MM.1S (cell line): ENCODE results near the gene MLPH.

Source experiments
- DNase-seq: peaks from one replicate; pipeline ENCODE4 v3.0.0-alpha.2; 2015
- H2AFZ ChIP-seq: fragments of 300-600 bp; sonication (generic); 2 replicates; pipeline ENCODE4 v1.6.0; 2016; ENCODE audit warnings: antibody characterized with exemption, low read length
- H3F3A ChIP-seq: fragments of 300-600 bp; sonication (generic); 2 replicates; pipeline ENCODE4 v1.6.1; 2016; ENCODE audit warnings: mild to moderate bottlenecking, antibody characterized with exemption, low read length, moderate library complexity, mixed read lengths; ENCODE audit not compliant: insufficient read depth
- H3K27ac ChIP-seq: fragments of 300-600 bp; sonication (generic); 2 replicates; pipeline ENCODE4 v1.5.1; 2016; ENCODE audit warnings: mild to moderate bottlenecking, low read length
- H3K27me3 ChIP-seq: fragments of 300-600 bp; sonication (generic); replicated peaks from 2 replicates; pipeline ENCODE4 v1.6.0; 2016; ENCODE audit warnings: low read length; ENCODE audit not compliant: insufficient read depth
- H3K36me3 ChIP-seq: fragments of 300-600 bp; sonication (generic); replicated peaks from 2 replicates; pipeline ENCODE4 v1.6.1; 2016; ENCODE audit warnings: mild to moderate bottlenecking, low read length, mixed read lengths; ENCODE audit not compliant: insufficient read depth
- H3K4me1 ChIP-seq: fragments of 300-600 bp; sonication (generic); 2 replicates; pipeline ENCODE4 v1.6.1; 2016; ENCODE audit warnings: low read length, mixed read lengths
- H3K4me2 ChIP-seq: fragments of 300-600 bp; sonication (generic); 2 replicates; pipeline ENCODE4 v1.6.0; 2016; ENCODE audit warnings: low read depth, low read length
- H3K4me3 ChIP-seq: fragments of 300-600 bp; sonication (generic); 2 replicates; pipeline ENCODE4 v1.5.1; 2016; ENCODE audit warnings: low read length, mixed read lengths
- H3K79me2 ChIP-seq: fragments of 300-600 bp; sonication (generic); 2 replicates; pipeline ENCODE4 v1.6.1; 2016; ENCODE audit warnings: mixed run types, low read length, mixed read lengths
- H3K9ac ChIP-seq: fragments of 300-600 bp; sonication (generic); 2 replicates; pipeline ENCODE4 v1.6.1; 2016; ENCODE audit warnings: low read length, mixed read lengths
- H3K9me2 ChIP-seq: fragments of 300-600 bp; sonication (generic); replicated peaks from 2 replicates; pipeline ENCODE4 v1.6.1; 2016; ENCODE audit warnings: mild to moderate bottlenecking, low read length, mixed read lengths; ENCODE audit not compliant: insufficient read depth
- H3K9me3 ChIP-seq: fragments of 300-600 bp; sonication (generic); replicated peaks from 2 replicates; pipeline ENCODE4 v1.6.1; 2016; ENCODE audit warnings: mild to moderate bottlenecking, low read length, mixed read lengths; ENCODE audit not compliant: insufficient read depth
- H4K20me1 ChIP-seq: fragments of 300-600 bp; sonication (generic); 2 replicates; pipeline ENCODE4 v1.6.1; 2016; ENCODE audit warnings: mild to moderate bottlenecking, low read length, moderate library complexity, mixed read lengths; ENCODE audit not compliant: insufficient read depth
- EZH2 ChIP-seq: fragments of 300-600 bp; sonication (generic); optimal IDR thresholded peaks from 2 replicates; pipeline ENCODE3; 2017; ENCODE audit warnings: low read depth, mild to moderate bottlenecking, antibody characterized with exemption, low read length, mixed read lengths
- EZH2phosphoT487 ChIP-seq: fragments of 300-600 bp; sonication (generic); IDR thresholded peaks from 2 replicates; pipeline ENCODE4 v1.6.1; 2018; ENCODE audit warnings: antibody characterized with exemption, low read length
- TF ChIP-seq, protein P1 (sequence below): fragments of 300-600 bp; sonication (generic); IDR thresholded peaks from 2 replicates; pipeline ENCODE4 v1.5.1; 2016; ENCODE audit warnings: antibody characterized with exemption, low read length, mixed read lengths

Gene MLPH

DNA sequence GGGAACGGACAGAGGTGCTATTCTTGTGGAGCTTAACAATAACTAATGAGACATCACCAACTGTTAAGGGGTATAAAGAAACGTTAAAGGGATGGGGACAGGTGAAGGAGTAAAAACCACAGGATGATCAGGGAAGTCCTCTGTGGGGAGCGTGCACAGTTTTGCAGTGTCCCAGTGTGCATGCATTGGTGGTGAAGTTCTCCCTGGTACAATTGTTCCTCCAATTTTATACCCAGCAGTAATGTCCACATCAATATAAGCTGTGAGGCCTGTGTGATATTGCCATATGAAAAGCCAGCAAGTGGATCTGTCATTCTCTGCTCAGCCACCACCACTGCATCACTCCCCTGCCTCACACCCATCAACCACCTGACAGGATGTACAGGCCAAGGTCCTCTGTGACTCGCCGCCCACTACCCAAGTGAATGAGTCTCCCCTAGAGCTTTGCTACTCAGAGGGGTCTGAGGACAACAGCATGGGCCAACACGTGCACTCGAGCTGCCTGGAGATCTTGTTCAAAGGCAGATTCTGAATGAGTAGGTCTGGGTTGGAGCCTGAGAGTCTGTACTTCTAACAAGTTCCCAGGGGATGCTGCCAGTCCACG lies 4.6 kb downstream of the MLPH start:
- no peaks in the 10 kb centered on the region for H4K20me1 ChIP-seq
- H3F3A ChIP-seq = no peaks in the 10 kb centered on the region
- H3K4me3 ChIP-seq = no peak overlapping the region
- no peak overlapping the region for H2AFZ ChIP-seq
- H3K4me2 ChIP-seq = no peak overlapping the region
- no peak overlapping the region for H3K9ac ChIP-seq
- no peaks in the 10 kb centered on the region for H3K79me2 ChIP-seq
- TF ChIP-seq EZH2phosphoT487 (no peak), EZH2 (no peak)
- TF ChIP-seq, protein P1, sequence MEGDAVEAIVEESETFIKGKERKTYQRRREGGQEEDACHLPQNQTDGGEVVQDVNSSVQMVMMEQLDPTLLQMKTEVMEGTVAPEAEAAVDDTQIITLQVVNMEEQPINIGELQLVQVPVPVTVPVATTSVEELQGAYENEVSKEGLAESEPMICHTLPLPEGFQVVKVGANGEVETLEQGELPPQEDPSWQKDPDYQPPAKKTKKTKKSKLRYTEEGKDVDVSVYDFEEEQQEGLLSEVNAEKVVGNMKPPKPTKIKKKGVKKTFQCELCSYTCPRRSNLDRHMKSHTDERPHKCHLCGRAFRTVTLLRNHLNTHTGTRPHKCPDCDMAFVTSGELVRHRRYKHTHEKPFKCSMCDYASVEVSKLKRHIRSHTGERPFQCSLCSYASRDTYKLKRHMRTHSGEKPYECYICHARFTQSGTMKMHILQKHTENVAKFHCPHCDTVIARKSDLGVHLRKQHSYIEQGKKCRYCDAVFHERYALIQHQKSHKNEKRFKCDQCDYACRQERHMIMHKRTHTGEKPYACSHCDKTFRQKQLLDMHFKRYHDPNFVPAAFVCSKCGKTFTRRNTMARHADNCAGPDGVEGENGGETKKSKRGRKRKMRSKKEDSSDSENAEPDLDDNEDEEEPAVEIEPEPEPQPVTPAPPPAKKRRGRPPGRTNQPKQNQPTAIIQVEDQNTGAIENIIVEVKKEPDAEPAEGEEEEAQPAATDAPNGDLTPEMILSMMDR = no peak
- H3K9me2 ChIP-seq = no peaks in the 10 kb centered on the region
- no peaks in the 10 kb centered on the region for H3K36me3 ChIP-seq
- DNase-seq = no peak
- no peak overlapping the region for H3K27ac ChIP-seq
- H3K4me1 ChIP-seq = no peaks in the 10 kb centered on the region
- no peaks in the 10 kb centered on the region for H3K9me3 ChIP-seq
- H3K27me3 ChIP-seq = peaks cover 39% of the 10 kb centered on the region

DNA sequence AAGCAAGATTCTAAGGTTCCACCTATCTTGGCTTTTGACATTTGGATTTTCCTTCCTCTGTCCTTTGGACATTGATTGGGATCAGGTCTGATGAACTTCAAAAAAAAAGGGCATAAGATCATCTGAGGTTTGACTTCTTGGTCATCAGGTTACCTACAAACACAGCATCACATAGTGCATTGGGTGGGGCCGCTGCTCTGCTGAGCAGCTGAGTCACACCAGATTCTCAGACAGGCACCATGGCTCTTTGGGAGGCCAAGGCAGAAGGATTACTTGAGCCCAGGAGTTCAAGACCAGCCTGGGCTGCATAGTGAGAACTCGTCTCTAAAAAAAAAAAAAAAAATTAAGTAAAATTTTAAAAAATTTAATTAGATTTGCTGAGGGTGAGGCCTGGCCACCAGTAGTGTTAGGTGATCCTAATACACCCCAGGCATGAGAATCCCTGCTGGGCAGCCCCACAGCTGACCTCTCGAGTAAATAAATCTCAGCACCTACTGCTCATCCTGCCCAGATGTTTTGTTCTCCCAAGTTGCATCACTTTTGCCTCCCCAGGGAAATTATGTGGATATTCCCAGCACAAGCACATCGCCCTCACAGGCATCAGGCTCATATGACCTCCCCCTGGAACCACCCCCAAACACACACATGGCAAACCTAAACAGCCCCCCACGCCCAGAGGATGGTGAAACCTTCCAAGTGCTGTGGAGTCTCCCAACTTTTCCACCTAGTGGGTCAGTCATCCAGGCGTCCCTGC lies 5.3 kb downstream of the MLPH start:
- no peaks in the 10 kb centered on the region for H3K4me1 ChIP-seq
- H3K79me2 ChIP-seq = no peaks in the 10 kb centered on the region
- H3K36me3 ChIP-seq = no peaks in the 10 kb centered on the region
- no peaks in the 10 kb centered on the region for H3K9me3 ChIP-seq
- no peak for DNase-seq
- H3K27ac ChIP-seq = no peak overlapping the region
- H3K9me2 ChIP-seq = no peaks in the 10 kb centered on the region
- no peaks in the 10 kb centered on the region for H3F3A ChIP-seq
- H4K20me1 ChIP-seq = no peaks in the 10 kb centered on the region
- H2AFZ ChIP-seq = no peak overlapping the region
- H3K9ac ChIP-seq = no peak overlapping the region
- TF ChIP-seq, protein P1 = no peak
- no peak for TF ChIP-seq EZH2
- no peak for TF ChIP-seq EZH2phosphoT487
- peaks cover 35% of the 10 kb centered on the region for H3K27me3 ChIP-seq
- no peak overlapping the region for H3K4me2 ChIP-seq
- H3K4me3 ChIP-seq = no peak overlapping the region

DNA sequence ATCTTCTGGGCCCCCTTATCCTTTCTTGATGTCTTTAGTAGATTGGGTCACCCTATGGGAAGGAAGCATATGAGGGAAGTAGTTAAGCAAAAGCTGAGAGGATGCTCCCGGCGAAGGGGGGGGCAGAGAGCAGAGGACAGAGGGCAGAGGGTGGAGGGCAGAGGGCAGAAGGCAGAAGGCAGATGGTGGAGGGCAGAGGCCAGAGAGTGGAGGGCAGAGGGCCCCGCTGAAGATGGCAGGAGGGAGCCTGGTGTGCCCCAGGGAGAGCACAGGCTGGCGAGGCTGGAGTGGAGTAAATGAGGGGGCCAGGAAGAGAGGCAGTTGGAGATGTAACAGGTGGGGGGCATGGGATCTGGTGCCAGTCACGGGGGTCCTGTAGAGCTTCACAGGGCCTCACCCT lies 7.0 kb downstream of the MLPH start:
- H3K4me3 ChIP-seq = no peak overlapping the region
- no peaks in the 10 kb centered on the region for H3F3A ChIP-seq
- peaks cover 29% of the 10 kb centered on the region for H3K27me3 ChIP-seq
- TF ChIP-seq, protein P1 = no peak
- TF ChIP-seq EZH2phosphoT487 (no peak), EZH2 (no peak)
- no peaks in the 10 kb centered on the region for H4K20me1 ChIP-seq
- no peak overlapping the region for H3K4me2 ChIP-seq
- H3K36me3 ChIP-seq = no peaks in the 10 kb centered on the region
- H3K9me3 ChIP-seq = no peaks in the 10 kb centered on the region
- no peak overlapping the region for H3K27ac ChIP-seq
- H2AFZ ChIP-seq = no peak overlapping the region
- DNase-seq = no peak
- no peaks in the 10 kb centered on the region for H3K79me2 ChIP-seq
- H3K4me1 ChIP-seq = no peaks in the 10 kb centered on the region
- no peak overlapping the region for H3K9ac ChIP-seq
- H3K9me2 ChIP-seq = no peaks in the 10 kb centered on the region
